Measurements from ENCODE around the gene SULT4A1.

Gene SULT4A1

DNA sequence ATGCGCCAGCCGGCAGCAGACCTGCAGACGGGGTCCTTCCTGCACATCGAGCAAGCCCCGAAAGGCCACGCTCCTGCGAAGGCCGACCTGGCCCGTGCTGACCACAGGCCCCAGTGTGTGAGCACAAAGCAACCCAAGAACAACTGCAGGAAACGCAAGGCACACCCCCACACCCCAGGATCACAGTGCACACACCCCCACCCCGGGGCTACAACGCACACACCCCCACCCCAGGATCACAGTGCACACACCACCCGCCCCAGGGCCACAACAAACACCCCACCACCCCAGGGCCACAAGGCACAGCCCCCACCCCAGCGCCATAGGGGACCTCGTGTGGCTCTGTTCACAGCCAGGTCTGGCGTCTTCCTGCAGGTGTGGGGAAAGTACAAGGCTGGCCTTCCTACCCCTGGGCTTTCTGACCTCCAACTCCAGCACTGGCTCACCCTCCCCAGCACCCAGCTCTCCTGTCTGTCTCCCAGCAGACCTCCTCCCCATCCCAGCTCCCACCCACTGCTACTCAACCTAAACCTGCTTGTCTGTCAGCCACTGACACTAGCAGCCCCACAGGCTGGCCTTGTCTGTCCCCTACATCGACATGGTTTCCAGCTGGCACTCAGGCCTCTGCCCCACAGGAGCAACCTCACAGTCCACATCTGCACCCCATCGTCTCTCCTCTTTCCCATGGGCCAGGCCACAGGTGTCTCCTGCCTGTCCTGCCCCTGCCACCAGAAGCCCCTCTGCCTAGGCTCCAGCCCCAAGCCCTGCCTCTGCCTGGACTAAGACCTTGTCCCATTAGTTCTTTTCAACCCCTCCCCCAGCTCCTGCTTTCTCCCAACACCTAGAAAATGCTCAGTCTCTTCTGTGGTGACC lies 29.7 kb downstream of the SULT4A1 start:
- TF ChIP-seq OSR1 (CRISPR knock-in tag; IDR thresholded peaks at IDR 0.05) = no peak
- TF ChIP-seq PPARA (CRISPR knock-in tag; IDR thresholded peaks at IDR 0.05; ENCODE audit: borderline replicate concordance) = no peak
- no peak for TF ChIP-seq SNAI2 (CRISPR knock-in tag; IDR thresholded peaks at IDR 0.05)
- TF ChIP-seq, protein P1, sequence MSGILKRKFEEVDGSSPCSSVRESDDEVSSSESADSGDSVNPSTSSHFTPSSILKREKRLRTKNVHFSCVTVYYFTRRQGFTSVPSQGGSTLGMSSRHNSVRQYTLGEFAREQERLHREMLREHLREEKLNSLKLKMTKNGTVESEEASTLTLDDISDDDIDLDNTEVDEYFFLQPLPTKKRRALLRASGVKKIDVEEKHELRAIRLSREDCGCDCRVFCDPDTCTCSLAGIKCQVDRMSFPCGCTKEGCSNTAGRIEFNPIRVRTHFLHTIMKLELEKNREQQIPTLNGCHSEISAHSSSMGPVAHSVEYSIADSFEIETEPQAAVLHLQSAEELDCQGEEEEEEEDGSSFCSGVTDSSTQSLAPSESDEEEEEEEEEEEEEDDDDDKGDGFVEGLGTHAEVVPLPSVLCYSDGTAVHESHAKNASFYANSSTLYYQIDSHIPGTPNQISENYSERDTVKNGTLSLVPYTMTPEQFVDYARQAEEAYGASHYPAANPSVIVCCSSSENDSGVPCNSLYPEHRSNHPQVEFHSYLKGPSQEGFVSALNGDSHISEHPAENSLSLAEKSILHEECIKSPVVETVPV (CRISPR knock-in tag; IDR thresholded peaks at IDR 0.05) = no peak
- TF ChIP-seq ESRRG (CRISPR knock-in tag; IDR thresholded peaks at IDR 0.05) = no peak
- no peak for TF ChIP-seq TOX (CRISPR knock-in tag; IDR thresholded peaks at IDR 0.05; ENCODE audit: borderline replicate concordance)
- no peak for TF ChIP-seq CSDC2 (CRISPR knock-in tag; IDR thresholded peaks at IDR 0.05)
- TF ChIP-seq, protein P2, sequence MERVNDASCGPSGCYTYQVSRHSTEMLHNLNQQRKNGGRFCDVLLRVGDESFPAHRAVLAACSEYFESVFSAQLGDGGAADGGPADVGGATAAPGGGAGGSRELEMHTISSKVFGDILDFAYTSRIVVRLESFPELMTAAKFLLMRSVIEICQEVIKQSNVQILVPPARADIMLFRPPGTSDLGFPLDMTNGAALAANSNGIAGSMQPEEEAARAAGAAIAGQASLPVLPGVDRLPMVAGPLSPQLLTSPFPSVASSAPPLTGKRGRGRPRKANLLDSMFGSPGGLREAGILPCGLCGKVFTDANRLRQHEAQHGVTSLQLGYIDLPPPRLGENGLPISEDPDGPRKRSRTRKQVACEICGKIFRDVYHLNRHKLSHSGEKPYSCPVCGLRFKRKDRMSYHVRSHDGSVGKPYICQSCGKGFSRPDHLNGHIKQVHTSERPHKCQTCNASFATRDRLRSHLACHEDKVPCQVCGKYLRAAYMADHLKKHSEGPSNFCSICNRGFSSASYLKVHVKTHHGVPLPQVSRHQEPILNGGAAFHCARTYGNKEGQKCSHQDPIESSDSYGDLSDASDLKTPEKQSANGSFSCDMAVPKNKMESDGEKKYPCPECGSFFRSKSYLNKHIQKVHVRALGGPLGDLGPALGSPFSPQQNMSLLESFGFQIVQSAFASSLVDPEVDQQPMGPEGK (CRISPR knock-in tag; IDR thresholded peaks at IDR 0.05; ENCODE audit: borderline replicate concordance) = no peak
- TF ChIP-seq GLIS3 (CRISPR knock-in tag; IDR thresholded peaks at IDR 0.05) = no peak
- TF ChIP-seq ZC3H10 (CRISPR knock-in tag; IDR thresholded peaks at IDR 0.05) = no peak
- TF ChIP-seq ZNF70 (CRISPR knock-in tag; IDR thresholded peaks at IDR 0.05) = no peak
- no peak for TF ChIP-seq ZNF8 (CRISPR knock-in tag; IDR thresholded peaks at IDR 0.05)
- no peak for TF ChIP-seq TCF4 (CRISPR knock-in tag; IDR thresholded peaks at IDR 0.05; ENCODE audit: borderline replicate concordance)
- no peak for ATAC-seq

DNA sequence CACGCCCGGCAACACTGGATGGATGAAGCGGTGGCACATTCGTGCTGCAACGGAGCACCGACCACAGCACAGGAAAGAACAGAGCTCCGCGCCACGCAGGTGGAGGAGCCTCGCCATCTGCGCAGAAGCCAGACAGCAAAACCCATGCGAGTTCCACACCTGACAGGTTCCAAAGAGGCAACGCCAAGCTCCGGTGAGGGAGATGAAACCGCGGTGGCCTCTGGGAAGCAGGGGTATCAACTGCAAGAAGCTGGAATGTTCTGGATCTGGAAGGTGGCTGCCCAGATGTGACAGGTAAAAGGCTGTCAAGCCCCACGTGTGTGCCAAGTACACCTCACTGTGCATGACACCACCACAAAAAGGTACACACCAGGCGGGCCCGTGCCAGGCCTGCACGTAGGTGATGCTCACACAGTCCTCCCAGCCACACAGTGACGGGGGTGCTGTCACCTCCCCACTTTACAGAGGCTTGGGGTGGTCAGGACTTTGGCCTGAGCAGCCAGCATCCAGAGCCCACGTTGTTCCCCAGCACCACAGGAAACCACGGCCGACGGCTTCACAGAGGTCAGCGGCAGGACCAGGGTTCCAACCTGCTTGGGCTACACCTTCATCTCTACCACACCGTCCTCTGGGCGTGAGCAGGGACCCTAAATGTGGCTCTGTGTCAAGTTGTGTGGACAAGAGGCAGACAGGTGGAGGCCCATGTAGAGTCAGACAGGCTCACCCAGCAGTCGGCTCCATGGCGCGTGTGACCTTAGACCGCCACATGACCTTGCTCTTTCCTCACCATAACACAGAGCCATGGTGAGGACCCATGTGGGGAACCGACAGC lies 30.5 kb downstream of the SULT4A1 start:
- ATAC-seq = no peak
- TF ChIP-seq TOX (CRISPR knock-in tag; IDR thresholded peaks at IDR 0.05; ENCODE audit: borderline replicate concordance) (no peak), ZFP30 (CRISPR knock-in tag; IDR thresholded peaks at IDR 0.05) (no peak), OSR1 (CRISPR knock-in tag; IDR thresholded peaks at IDR 0.05) (no peak), ZC3H10 (CRISPR knock-in tag; IDR thresholded peaks at IDR 0.05) (no peak), SNAI2 (CRISPR knock-in tag; IDR thresholded peaks at IDR 0.05) (no peak)

- ATAC-seq = no peak
- TF ChIP-seq TCF4 (CRISPR knock-in tag; IDR thresholded peaks at IDR 0.05; ENCODE audit: borderline replicate concordance) = no peak
- no peak for TF ChIP-seq ISL1 (CRISPR knock-in tag; IDR thresholded peaks at IDR 0.05)
Observed at GRCh38 chr22:43830931-43831560, 31.3 kb downstream of the SULT4A1 start.

- ATAC-seq = peak; percentile 37
- TF ChIP-seq TCF4 (CRISPR knock-in tag; IDR thresholded peaks at IDR 0.05; ENCODE audit: borderline replicate concordance) = no peak
- TF ChIP-seq BACH2 (CRISPR knock-in tag; IDR thresholded peaks at IDR 0.05; ENCODE audit: borderline replicate concordance) = no peak
- no peak for TF ChIP-seq OSR1 (CRISPR knock-in tag; IDR thresholded peaks at IDR 0.05)
- no peak for TF ChIP-seq RARB (CRISPR knock-in tag; IDR thresholded peaks at IDR 0.05)
- no peak for TF ChIP-seq ZNF70 (CRISPR knock-in tag; IDR thresholded peaks at IDR 0.05)
- no peak for TF ChIP-seq TOX (CRISPR knock-in tag; IDR thresholded peaks at IDR 0.05; ENCODE audit: borderline replicate concordance)
- no peak for TF ChIP-seq ISL1 (CRISPR knock-in tag; IDR thresholded peaks at IDR 0.05)
- TF ChIP-seq TSHZ2 (CRISPR knock-in tag; IDR thresholded peaks at IDR 0.05) = no peak
- no peak for TF ChIP-seq CSDC2 (CRISPR knock-in tag; IDR thresholded peaks at IDR 0.05)
- no peak for TF ChIP-seq ZC3H10 (CRISPR knock-in tag; IDR thresholded peaks at IDR 0.05)
- TF ChIP-seq, protein P1 (CRISPR knock-in tag; IDR thresholded peaks at IDR 0.05) = no peak
- TF ChIP-seq ZNF8 (CRISPR knock-in tag; IDR thresholded peaks at IDR 0.05) = no peak
- TF ChIP-seq ARNTL (CRISPR knock-in tag; IDR thresholded peaks at IDR 0.05; ENCODE audit: borderline replicate concordance, low read depth) = no peak
- no peak for TF ChIP-seq SNAI2 (CRISPR knock-in tag; IDR thresholded peaks at IDR 0.05)
- TF ChIP-seq ZFP3 (CRISPR knock-in tag; IDR thresholded peaks at IDR 0.05) = no peak
- TF ChIP-seq, protein P3, sequence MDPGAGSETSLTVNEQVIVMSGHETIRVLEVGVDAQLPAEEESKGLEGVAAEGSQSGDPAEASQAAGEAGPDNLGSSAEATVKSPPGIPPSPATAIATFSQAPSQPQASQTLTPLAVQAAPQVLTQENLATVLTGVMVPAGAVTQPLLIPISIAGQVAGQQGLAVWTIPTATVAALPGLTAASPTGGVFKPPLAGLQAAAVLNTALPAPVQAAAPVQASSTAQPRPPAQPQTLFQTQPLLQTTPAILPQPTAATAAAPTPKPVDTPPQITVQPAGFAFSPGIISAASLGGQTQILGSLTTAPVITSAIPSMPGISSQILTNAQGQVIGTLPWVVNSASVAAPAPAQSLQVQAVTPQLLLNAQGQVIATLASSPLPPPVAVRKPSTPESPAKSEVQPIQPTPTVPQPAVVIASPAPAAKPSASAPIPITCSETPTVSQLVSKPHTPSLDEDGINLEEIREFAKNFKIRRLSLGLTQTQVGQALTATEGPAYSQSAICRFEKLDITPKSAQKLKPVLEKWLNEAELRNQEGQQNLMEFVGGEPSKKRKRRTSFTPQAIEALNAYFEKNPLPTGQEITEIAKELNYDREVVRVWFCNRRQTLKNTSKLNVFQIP (CRISPR knock-in tag; IDR thresholded peaks at IDR 0.05; ENCODE audit: borderline replicate concordance, low read depth) = no peak
Observed at GRCh38 chr22:43829904-43830851, 32.1 kb downstream of the SULT4A1 start.
